HG03439 (cell line): Measurements from ENCODE around the gene CHRNA4.

Experiments
- ATAC-seq: cut with Tn5 transposase; IDR thresholded peaks from one replicate; pipeline ENCODE4 v1.9.1; 2021; ENCODE audit warnings: mild to moderate bottlenecking, moderate library complexity; ENCODE audit not compliant: unreplicated experiment

Gene CHRNA4

DNA sequence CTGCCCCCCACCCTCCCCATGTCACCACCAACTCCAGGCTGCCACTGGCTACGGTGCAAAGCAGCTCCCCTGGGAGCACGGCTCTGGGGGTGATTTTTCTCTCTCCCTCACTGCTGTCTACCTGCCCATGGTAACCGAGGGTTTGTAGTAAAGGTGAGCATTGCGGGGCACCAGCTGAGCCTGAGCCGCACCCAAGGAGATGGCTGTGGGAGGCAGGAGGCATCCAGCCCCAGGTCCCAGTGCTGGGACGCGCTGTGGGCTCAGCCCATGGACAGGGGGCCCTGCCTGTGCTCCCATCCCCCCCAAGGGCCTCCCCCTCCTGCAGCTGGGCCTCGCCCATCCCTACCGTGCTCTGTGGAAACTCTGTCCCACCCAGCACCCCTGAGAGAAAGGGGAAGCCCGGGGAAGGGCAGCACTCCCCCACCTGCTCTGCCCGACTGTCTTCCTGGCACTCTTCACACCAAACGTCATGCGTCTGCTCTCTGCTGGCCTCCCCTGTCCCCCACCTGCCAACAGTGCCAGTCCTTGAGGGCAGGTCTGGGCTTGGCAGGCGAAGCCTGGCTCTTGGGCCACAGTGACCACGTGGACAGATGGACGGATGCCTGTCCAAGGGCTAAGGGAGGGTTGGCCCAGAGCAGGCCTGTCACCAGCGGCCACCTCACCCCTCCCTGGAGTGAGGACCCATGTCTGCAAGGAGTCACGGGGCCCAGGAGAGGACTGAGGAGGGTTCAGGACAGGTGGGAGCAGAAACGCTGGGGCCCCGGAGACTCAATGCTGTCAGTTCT lies 3.8 kb upstream of the CHRNA4 start:
- ATAC-seq: no peak

- ATAC-seq: no peak
Measured at GRCh38 chr20:63363981-63364561, 2.9 kb upstream of the CHRNA4 start.

- ATAC-seq: no peak
Measured at GRCh38 chr20:63363013-63363957, 2.1 kb upstream of the CHRNA4 start.

- ATAC-seq: no peak
Measured at GRCh38 chr20:63362436-63363009, 1.4 kb upstream of the CHRNA4 start.

GRCh38 chr20:63361519-63362435 lies 628 bp upstream of the CHRNA4 start:
- no peak for ATAC-seq

- no peak for ATAC-seq
Measured at GRCh38 chr20:63359937-63360849, 956 bp downstream of the CHRNA4 start.

GRCh38 chr20:63359164-63359934 lies 1.8 kb downstream of the CHRNA4 start:
- no peak for ATAC-seq

DNA sequence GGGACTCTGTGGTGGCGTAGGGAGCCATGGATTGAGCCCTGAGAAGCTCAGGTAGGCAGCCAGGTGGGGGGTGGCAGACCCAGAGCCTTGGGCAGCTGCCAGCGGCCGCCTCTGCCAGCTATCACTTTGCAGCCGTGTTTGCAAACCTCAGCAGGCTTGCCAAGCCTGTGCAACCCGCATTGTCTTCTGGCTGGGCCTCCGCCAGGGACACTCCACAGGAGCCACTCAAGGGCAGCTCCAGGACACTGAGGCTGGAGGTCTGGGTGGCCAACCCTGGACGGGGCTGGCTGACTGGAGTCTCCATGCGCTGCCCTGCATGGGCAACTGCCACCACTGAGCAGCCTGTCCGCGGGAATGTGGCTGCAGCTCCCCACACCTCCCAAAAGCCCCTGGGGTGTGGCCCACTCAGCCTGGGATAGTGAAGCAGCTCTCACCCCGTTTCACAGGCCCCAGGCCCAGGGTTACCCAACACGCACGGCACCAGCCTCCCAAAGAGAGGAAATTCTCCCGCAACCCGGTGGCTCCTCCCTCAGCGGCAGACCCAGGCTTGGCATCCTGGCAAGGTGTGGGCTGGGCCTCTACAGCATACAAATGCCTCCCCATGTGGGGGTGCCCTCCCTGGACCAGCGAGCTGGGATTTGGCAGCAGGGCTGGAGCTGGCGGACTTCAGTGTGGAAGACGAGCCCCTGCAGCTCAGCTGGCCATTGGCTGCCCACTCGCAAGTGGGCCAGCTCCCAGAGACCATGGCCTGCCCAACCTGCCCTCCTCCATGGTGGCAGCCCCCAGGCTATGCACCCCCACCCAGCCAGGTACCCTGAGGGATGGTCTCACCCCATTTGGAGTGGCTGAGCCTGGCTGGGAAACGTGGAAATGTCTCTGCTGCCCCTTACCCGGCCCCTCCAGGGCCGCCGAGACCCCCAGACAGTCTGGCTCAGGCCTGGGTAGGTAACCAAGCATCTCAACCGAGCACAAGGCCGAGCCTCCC lies 2.9 kb downstream of the CHRNA4 start:
- no peak for ATAC-seq

- no peak for ATAC-seq
Measured at GRCh38 chr20:63356931-63357879, 3.9 kb downstream of the CHRNA4 start.

GRCh38 chr20:63356511-63356910 lies 4.6 kb downstream of the CHRNA4 start:
- ATAC-seq: no peak

GRCh38 chr20:63355781-63356295 lies 5.3 kb downstream of the CHRNA4 start:
- ATAC-seq: no peak

DNA sequence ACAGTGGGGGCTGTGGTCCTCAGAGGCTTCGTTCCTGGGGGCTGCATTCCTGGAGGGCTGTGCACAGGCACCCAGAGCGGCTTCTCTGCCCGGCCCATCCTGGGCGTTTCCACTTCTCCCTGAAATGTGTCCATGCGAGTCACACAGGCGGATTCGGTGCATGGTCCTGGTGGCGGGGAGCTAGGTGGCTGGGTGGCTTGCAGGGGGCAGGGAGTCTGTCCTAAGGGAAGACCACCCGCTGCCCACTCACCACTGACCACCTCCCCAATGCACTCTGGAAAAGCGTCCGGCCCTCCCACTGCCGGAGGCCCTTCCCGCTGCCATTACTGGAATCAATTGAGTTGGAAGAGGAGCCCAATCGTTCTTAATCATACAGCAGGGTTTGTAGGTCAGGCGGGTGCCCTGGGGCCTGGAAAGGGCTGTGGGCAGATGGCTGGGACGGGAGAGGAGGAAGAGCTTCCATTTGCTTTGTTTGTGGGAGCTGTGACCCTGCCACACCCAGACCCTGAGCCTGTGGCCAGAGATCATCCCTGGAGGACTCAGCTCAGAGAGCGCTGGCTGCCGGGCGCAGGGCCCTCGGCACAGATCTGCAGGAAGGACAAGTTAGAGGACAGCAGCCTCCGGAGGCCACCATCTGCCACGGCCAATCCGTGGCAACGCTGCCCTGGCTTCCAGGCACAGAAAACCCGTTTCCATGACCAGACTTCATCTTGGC lies 6.4 kb downstream of the CHRNA4 start:
- ATAC-seq: no peak

GRCh38 chr20:63352811-63353221 lies 8.3 kb downstream of the CHRNA4 start:
- no peak for ATAC-seq

GRCh38 chr20:63351811-63352591 lies 9.1 kb downstream of the CHRNA4 start:
- ATAC-seq: no peak
